Retinal pigment epithelial cell (primary cell): ENCODE results near the gene KIAA1671.

Source experiments
- DNase-seq: peaks from one replicate; pipeline ENCODE4 v3.0.0-alpha.2; 2010; ENCODE audit warnings: low read depth
- H3K4me3 ChIP-seq: 2 replicates; pipeline ENCODE4 v1.5.1; 2011; ENCODE audit warnings: mild to moderate bottlenecking, low read length, control low read depth, moderate library complexity
- TF ChIP-seq, protein P1 (sequence below): conservative IDR thresholded peaks from 2 replicates; pipeline ENCODE4 v1.5.1; 2011; ENCODE audit warnings: low read depth, low read length, control low read depth, inconsistent platforms

KIAA1671 gene

DNA sequence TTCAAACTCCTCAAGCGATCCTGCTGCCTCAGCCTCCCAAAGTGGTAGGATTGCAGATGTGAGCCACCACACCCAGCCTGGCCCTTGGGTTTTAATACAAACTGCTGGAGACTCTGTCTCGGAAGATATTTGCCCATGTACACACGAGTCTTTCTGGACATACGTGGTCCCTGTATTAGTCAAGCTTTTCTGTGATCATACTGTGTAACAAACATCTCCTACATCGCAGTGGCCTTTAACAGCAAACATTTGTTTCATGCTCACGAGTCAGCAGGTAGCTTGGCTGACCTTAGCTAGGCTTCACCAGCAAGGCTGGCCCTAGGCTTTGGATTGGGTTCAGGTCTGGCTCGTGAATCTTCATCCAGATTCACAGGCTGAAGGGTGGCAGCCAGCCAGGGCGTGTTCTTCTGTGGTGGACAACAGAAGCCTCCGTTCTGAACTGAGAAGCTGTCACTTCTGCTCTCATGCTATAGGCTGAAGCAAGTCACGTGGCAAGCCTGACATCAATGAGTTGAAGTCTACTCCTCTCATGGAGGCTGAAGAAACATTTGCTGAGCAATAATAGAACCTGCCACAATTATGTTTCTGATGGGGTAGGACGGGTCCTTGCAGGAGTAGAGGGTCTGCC is 8.8 kb downstream of the KIAA1671 start:
- TF ChIP-seq, protein P1, sequence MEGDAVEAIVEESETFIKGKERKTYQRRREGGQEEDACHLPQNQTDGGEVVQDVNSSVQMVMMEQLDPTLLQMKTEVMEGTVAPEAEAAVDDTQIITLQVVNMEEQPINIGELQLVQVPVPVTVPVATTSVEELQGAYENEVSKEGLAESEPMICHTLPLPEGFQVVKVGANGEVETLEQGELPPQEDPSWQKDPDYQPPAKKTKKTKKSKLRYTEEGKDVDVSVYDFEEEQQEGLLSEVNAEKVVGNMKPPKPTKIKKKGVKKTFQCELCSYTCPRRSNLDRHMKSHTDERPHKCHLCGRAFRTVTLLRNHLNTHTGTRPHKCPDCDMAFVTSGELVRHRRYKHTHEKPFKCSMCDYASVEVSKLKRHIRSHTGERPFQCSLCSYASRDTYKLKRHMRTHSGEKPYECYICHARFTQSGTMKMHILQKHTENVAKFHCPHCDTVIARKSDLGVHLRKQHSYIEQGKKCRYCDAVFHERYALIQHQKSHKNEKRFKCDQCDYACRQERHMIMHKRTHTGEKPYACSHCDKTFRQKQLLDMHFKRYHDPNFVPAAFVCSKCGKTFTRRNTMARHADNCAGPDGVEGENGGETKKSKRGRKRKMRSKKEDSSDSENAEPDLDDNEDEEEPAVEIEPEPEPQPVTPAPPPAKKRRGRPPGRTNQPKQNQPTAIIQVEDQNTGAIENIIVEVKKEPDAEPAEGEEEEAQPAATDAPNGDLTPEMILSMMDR = no peak
- no peak for DNase-seq
- no peak overlapping the region for H3K4me3 ChIP-seq

- H3K4me3 ChIP-seq = no peak overlapping the region
- TF ChIP-seq, protein P1 = no peak
- no peak for DNase-seq
Observed at GRCh38 chr22:24962094-24962493, 9.6 kb downstream of the KIAA1671 start.

DNA sequence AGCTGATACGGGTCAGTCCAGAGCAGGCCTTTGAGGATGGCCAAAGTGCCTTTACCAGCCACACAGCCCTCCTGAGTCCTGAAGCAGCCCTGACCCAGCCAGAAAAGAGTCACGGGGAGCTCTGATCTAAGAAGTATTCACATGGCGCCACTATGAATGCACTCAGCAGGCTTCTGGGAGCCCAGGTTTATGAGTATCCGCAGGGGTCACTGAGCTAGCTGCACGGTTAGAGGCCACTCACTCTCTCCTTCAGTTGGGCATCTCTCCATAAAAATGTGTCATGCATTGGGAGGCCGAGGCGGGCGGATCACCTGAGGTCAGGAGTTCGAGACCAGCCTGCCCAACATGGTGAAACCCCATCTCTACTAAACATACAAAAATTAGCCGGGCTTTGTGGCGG is 10.3 kb downstream of the KIAA1671 start:
- no peak overlapping the region for H3K4me3 ChIP-seq
- TF ChIP-seq, protein P1 = no peak
- no peak for DNase-seq

GRCh38 chr22:24964441-24964840 is 11.9 kb downstream of the KIAA1671 start:
- TF ChIP-seq, protein P1 = no peak
- DNase-seq = no peak
- no peak overlapping the region for H3K4me3 ChIP-seq

GRCh38 chr22:24965822-24966626 is 13.5 kb downstream of the KIAA1671 start:
- no peak for DNase-seq
- TF ChIP-seq, protein P1 = no peak
- H3K4me3 ChIP-seq = no peak overlapping the region

GRCh38 chr22:24968066-24968561 is 15.6 kb downstream of the KIAA1671 start:
- DNase-seq = no peak
- H3K4me3 ChIP-seq = no peak overlapping the region
- TF ChIP-seq, protein P1 = no peak
